Fibroblast of pulmonary artery (primary cell): Measurements from ENCODE around the gene SCAMP4.

Source experiments
- DNase-seq: peaks from one replicate; pipeline ENCODE4 v3.0.0-alpha.2; 2010; ENCODE audit warnings: low read depth
- H3K4me3 ChIP-seq: replicated peaks from 2 replicates; pipeline ENCODE4 v1.5.1; 2011; ENCODE audit warnings: low read depth, mild to moderate bottlenecking, control low read depth, low read length, moderate library complexity
- CTCF ChIP-seq: IDR thresholded peaks from 2 replicates; pipeline ENCODE4 v1.5.1; 2011; ENCODE audit warnings: mild to moderate bottlenecking, control low read depth, low read length, inconsistent platforms; ENCODE audit errors: missing control alignments

Gene SCAMP4

GRCh38 chr19:1942078-1942933 lies 37.1 kb downstream of the SCAMP4 start:
- peak overlapping the region; percentile 86 for H3K4me3 ChIP-seq
- no peak for TF ChIP-seq CTCF
- DNase-seq = peak; percentile 71

GRCh38 chr19:1942934-1943555 lies 37.8 kb downstream of the SCAMP4 start:
- DNase-seq = no peak
- no peak for TF ChIP-seq CTCF
- peak overlapping the region; percentile 86 for H3K4me3 ChIP-seq

DNA sequence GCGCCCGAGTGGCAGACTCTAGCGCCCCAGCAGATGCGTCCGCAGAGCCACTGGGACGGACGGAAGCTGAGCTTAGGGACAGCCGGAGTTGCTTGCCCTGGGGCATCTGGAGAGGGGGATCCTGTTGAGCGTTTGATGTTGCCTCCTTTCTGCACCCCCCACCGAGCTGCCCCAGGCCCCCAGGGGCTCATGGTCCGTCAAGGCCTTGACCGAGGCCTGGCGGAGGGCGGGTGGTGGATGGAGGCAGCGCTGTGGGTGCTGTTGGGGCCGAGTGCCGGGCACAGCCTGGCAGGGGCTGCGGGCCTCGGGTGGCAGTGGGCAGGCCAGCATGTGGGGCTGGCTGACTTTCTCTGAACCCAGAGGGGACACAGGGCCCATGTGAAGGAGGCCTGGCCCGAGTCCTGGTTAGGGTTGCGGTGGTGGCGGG lies 38.5 kb downstream of the SCAMP4 start:
- no peak overlapping the region for H3K4me3 ChIP-seq
- no peak for DNase-seq
- no peak for TF ChIP-seq CTCF

DNA sequence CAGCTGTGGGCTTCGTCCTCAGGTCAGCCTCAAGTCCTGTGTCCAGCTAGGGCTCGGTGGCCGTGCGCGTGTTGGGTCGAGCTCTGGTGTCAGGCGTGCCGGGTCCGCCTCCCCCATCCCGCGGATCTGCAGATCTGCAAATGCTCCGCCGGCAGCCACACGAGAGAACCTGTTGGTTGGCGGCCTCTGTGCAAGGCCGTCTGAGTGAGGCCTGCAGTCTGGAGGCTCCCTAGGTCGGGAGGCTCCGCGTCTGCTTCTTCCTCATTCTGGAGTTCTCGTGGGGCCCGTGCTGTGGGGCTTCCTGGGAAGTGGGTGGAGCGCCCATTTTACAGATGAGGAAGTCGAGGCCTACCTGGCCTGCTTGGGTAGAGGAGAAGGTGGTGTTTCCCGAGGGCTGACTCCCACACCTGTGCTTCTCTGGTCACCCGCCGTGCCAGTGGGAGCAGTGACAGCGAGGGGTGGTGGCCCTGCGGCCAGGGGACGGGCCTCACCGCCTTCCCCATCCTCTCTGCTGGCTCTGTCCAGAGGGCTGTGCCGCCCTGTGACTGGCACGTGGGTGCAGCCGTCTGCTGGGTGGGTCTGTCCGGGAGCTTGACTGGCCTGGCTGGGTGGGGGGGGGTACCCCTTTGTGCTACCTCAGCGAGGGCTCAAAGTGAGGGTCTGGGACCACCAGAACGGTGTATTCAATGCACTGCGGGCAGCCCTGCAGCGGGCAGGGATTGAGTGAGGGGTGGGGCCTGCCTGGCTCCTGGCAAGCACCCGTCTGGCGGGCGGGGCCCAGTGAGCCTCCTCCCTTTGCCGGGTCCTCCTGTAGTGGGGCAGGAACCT lies 39.1 kb downstream of the SCAMP4 start:
- no peak overlapping the region for H3K4me3 ChIP-seq
- no peak for TF ChIP-seq CTCF
- no peak for DNase-seq

- no peak for TF ChIP-seq CTCF
- H3K4me3 ChIP-seq = no peak overlapping the region
Measured at GRCh38 chr19:1944916-1945561, 39.8 kb downstream of the SCAMP4 start.

GRCh38 chr19:1945899-1946298 lies 40.7 kb downstream of the SCAMP4 start:
- no peak overlapping the region for H3K4me3 ChIP-seq
- DNase-seq = peak; percentile 25
- TF ChIP-seq CTCF = peak; percentile 49

More at GRCh38 chr19:1944916-1945561, 39.8 kb downstream of the SCAMP4 start:
- no peak for DNase-seq
